ENCODE results near the gene LIME1.
"Not testable (repeated sequence)": the region's sequence is repeated elsewhere in the genome, so short reads cannot be mapped to it uniquely, and the experiment has no call there.

Gene LIME1

GRCh38 chr20:63773571-63774241 lies 37.2 kb downstream of the LIME1 start:
- H3K27ac ChIP-seq (ENCODE audit: low read length), result no peak overlapping the region
- H3K9me3 ChIP-seq (ENCODE audit: control insufficient read depth in 1 of 2, low read length in 2 of 2), result no peaks in the 10 kb centered on the region
- no peaks in the 10 kb centered on the region for H3K27me3 ChIP-seq (ENCODE audit: low read depth, low read length)
- no peak overlapping the region for H3K4me3 ChIP-seq (ENCODE audit: low read depth in 1 of 2, low read length in 2 of 2)
- peaks cover 0 to 8% of the 10 kb centered on the region in 2 donors for H3K36me3 ChIP-seq (ENCODE audit: control insufficient read depth in 1 of 2, insufficient read depth in 2 of 2, low read length in 2 of 2)
- peaks cover 0 to 8% of the 10 kb centered on the region in 2 donors for H3K4me1 ChIP-seq (ENCODE audit: control insufficient read depth in 1 of 2, insufficient read depth in 2 of 2, low read length in 2 of 2)

DNA sequence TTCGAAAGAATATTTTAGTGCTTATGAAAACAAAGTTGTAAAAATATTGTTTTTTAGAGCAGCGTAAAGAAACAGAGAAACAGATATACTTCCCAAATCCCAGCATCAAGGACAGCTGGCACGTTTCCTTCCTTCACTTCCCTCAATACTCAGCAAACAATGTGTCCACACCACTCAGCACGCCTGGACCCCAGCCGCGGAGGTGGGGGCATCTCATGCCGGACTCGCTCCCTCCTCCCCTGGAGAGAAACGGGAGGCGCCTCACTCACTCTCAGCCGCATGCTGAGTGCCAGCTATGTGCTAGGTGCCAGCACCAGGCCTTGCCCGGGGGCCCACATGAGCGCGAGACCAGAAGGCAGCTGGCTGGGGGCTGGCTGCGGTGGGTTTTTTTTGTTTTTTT lies 37.8 kb downstream of the LIME1 start:
- Histone ChIP-seq H3K9me3 (ENCODE audit: control insufficient read depth in 1 of 2, low read length in 2 of 2) (no peaks in the 10 kb centered on the region), H3K36me3 (ENCODE audit: control insufficient read depth in 1 of 2, insufficient read depth in 2 of 2, low read length in 2 of 2) (peaks cover 0 to 2% of the 10 kb centered on the region in 2 donors), H3K27me3 (ENCODE audit: low read depth, low read length) (no peaks in the 10 kb centered on the region), H3K4me3 (ENCODE audit: low read depth in 1 of 2, low read length in 2 of 2) (no peak overlapping the region), H3K27ac (ENCODE audit: low read length) (no peak overlapping the region), H3K4me1 (ENCODE audit: control insufficient read depth in 1 of 2, insufficient read depth in 2 of 2, low read length in 2 of 2) (peaks cover 0 to 8% of the 10 kb centered on the region in 2 donors)

DNA sequence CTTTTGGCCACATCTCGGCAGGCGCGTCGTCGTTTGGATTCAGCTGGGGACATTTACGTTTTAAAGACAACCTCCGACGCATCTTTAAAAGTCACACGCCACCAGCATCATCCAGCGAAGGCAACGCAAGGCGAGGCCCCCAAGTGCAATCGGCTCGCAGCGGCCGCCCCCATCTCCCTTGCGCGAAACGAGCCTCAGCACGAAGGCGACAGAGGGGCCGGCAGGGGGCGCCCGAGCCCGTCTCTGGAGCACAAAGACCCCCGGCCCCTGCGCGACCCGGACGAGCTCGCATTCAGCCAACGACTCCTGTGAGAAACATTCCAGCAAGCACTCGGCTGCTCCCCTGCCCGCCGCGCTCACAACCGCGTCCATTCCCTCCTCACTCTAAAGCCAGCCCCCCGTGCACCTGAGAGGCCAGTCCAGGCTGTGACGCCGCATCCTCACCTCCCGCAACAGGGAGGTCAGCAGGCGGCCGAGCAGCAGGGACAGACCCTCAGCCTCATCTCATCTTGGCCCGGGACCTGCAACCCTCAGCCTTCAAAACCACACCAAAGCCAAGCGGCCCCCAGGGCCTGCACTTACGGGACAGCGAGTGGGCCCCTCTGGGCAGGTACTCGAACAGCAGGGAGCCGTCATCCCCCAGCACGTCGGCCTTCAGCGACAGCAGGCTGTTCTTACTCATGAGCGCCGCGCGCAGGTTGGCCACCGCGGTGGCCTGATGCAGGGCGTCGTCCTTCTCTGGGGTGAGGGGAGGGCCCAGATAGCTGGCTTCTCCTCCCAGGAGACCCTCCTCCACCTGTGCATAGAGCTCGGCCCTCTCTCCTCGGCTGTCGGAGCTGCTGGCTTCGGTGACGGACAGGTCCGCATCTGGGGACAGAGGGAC lies 38.9 kb downstream of the LIME1 start:
- H3K4me1 ChIP-seq (ENCODE audit: control insufficient read depth in 1 of 2, insufficient read depth in 2 of 2, low read length in 2 of 2), result peaks cover 0 to 8% of the 10 kb centered on the region in 2 donors
- peak overlapping the region in 1 of 2 donors; percentile 21 for H3K4me3 ChIP-seq (ENCODE audit: low read depth in 1 of 2, low read length in 2 of 2)
- H3K36me3 ChIP-seq (ENCODE audit: control insufficient read depth in 1 of 2, insufficient read depth in 2 of 2, low read length in 2 of 2), result no peaks in the 10 kb centered on the region
- H3K9me3 ChIP-seq (ENCODE audit: control insufficient read depth in 1 of 2, low read length in 2 of 2), result no peaks in the 10 kb centered on the region
- H3K27ac ChIP-seq (ENCODE audit: low read length), result no peak overlapping the region
- no peaks in the 10 kb centered on the region for H3K27me3 ChIP-seq (ENCODE audit: low read depth, low read length)

- not testable (repeated sequence) for H3K4me3 ChIP-seq (ENCODE audit: low read depth in 1 of 2, low read length in 2 of 2)
Observed at GRCh38 chr20:63776875-63777274, 40.4 kb downstream of the LIME1 start.

GRCh38 chr20:63777614-63778013 lies 41.1 kb downstream of the LIME1 start:
- Histone ChIP-seq H3K4me1 (ENCODE audit: control insufficient read depth in 1 of 2, insufficient read depth in 2 of 2, low read length in 2 of 2) (peaks cover 0 to 9% of the 10 kb centered on the region in 2 donors), H3K36me3 (ENCODE audit: control insufficient read depth in 1 of 2, insufficient read depth in 2 of 2, low read length in 2 of 2) (no peaks in the 10 kb centered on the region), H3K27ac (ENCODE audit: low read length) (no peak overlapping the region), H3K4me3 (ENCODE audit: low read depth in 1 of 2, low read length in 2 of 2) (no peak overlapping the region), H3K27me3 (ENCODE audit: low read depth, low read length) (no peaks in the 10 kb centered on the region), H3K9me3 (ENCODE audit: control insufficient read depth in 1 of 2, low read length in 2 of 2) (no peaks in the 10 kb centered on the region)

More at GRCh38 chr20:63776875-63777274, 40.4 kb downstream of the LIME1 start:
- not testable (repeated sequence) for H3K27ac ChIP-seq (ENCODE audit: low read length); H3K27me3 ChIP-seq (ENCODE audit: low read depth, low read length); H3K36me3 ChIP-seq (ENCODE audit: control insufficient read depth in 1 of 2, insufficient read depth in 2 of 2, low read length in 2 of 2); H3K4me1 ChIP-seq (ENCODE audit: control insufficient read depth in 1 of 2, insufficient read depth in 2 of 2, low read length in 2 of 2); H3K9me3 ChIP-seq (ENCODE audit: control insufficient read depth in 1 of 2, low read length in 2 of 2)

DNA sequence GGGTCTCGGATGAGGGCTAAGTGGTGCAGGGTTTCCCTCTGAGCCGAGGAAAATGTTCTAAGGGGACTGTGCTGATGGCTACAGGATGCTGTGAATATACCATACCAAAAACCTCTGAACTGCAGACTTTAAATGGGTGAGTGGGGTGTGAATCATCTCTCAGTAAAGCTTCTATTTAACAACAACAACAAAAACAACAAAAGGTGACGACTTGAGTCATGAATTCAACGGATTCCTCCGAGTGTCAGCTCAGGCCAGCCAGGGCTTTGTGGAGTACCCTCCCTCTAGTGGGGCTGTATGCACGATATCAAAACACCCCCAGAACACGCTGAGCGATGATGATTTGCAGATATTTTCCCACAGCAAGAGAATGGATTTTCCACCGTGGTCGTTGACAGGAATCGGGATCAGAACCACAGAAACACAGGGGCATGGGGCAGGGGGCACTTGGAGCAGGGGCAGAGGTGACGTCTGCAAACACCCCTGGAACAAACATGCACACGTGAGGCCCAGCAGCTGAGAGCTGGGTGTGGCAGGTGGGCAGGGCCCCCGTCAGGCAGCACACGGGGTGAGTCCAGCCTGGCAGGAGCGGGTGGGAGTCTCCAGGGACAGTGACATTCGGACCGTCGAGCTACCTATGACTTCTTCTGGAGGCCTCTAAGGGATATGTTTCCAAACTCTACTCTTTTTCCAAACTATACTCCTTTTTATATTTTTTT lies 41.7 kb downstream of the LIME1 start:
- peaks cover 0 to 10% of the 10 kb centered on the region in 2 donors for H3K4me1 ChIP-seq (ENCODE audit: control insufficient read depth in 1 of 2, insufficient read depth in 2 of 2, low read length in 2 of 2)
- H3K36me3 ChIP-seq (ENCODE audit: control insufficient read depth in 1 of 2, insufficient read depth in 2 of 2, low read length in 2 of 2), result no peaks in the 10 kb centered on the region
- no peaks in the 10 kb centered on the region for H3K9me3 ChIP-seq (ENCODE audit: control insufficient read depth in 1 of 2, low read length in 2 of 2)
- H3K4me3 ChIP-seq (ENCODE audit: low read depth in 1 of 2, low read length in 2 of 2), result no peak overlapping the region
- no peaks in the 10 kb centered on the region for H3K27me3 ChIP-seq (ENCODE audit: low read depth, low read length)
- no peak overlapping the region for H3K27ac ChIP-seq (ENCODE audit: low read length)

DNA sequence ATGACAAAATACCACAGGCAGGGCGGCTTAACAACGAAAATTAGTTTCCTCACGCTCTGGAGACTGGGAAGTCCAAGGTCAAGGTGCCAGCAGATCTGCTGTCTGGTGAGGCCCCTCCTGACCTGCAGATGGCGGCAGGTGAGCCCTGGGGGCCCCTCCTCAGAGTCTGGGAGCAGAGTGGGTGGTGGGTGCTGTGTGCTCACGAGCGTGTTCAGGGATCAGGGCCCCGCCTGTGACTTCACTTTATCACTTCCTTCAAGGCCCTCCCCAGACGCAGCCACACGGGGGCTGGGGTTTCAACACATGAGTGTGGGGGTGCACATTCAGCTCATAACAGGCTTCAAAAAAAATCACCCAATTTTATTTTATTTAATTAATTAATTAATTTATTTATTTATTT lies 42.4 kb downstream of the LIME1 start:
- no peaks in the 10 kb centered on the region for H3K9me3 ChIP-seq (ENCODE audit: control insufficient read depth in 1 of 2, low read length in 2 of 2)
- H3K27ac ChIP-seq (ENCODE audit: low read length), result no peak overlapping the region
- H3K27me3 ChIP-seq (ENCODE audit: low read depth, low read length), result no peaks in the 10 kb centered on the region
- no peaks in the 10 kb centered on the region for H3K36me3 ChIP-seq (ENCODE audit: control insufficient read depth in 1 of 2, insufficient read depth in 2 of 2, low read length in 2 of 2)
- peaks cover 0 to 10% of the 10 kb centered on the region in 2 donors for H3K4me1 ChIP-seq (ENCODE audit: control insufficient read depth in 1 of 2, insufficient read depth in 2 of 2, low read length in 2 of 2)
- H3K4me3 ChIP-seq (ENCODE audit: low read depth in 1 of 2, low read length in 2 of 2), result no peak overlapping the region

DNA sequence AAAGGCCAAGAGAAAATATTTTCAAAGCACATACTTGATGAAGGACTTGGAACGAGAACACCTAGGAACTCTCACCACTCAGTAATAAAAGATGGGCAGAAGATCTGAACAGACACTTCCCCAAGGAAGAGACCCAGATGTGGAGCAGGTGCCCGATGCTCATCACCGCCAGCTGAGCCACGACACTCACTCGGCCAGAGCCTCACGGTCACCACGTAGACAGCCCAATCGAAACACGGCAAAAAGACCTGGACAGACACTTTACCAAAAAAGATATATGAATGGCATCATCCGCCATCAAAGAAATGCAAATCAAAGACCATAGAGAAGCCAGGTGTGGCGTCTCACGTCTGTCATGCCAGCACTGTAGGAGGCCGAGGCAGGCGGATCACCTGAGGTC lies 44.7 kb downstream of the LIME1 start:
- H3K4me1 ChIP-seq (ENCODE audit: control insufficient read depth in 1 of 2, insufficient read depth in 2 of 2, low read length in 2 of 2), result peaks cover 0 to 2% of the 10 kb centered on the region in 2 donors
- no peak overlapping the region for H3K27ac ChIP-seq (ENCODE audit: low read length)
- no peaks in the 10 kb centered on the region for H3K36me3 ChIP-seq (ENCODE audit: control insufficient read depth in 1 of 2, insufficient read depth in 2 of 2, low read length in 2 of 2)
- no peaks in the 10 kb centered on the region for H3K27me3 ChIP-seq (ENCODE audit: low read depth, low read length)
- H3K4me3 ChIP-seq (ENCODE audit: low read depth in 1 of 2, low read length in 2 of 2), result no peak overlapping the region
- H3K9me3 ChIP-seq (ENCODE audit: control insufficient read depth in 1 of 2, low read length in 2 of 2), result no peaks in the 10 kb centered on the region

DNA sequence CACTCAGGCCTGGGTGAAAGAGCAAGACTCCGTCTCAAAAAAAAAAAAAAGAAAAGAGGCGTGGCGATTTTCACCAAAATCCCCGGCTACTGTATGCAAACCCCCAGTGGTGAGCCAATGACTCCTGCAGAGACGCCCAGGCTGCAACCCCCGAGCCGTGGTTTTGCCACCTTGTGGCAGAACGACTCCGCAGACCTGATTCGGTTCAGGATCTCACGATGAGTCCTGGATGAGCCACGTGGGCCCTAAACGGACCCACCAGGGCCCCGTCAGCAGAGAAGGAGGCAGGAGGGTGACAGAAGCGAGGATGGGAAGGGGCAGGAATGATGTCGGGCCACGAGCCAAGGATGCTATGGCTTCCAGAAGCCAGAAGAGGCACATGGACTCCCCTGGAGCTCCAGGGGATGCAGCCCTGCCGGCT lies 45.6 kb downstream of the LIME1 start:
- H3K27me3 ChIP-seq (ENCODE audit: low read depth, low read length), result no peaks in the 10 kb centered on the region
- no peak overlapping the region for H3K27ac ChIP-seq (ENCODE audit: low read length)
- H3K36me3 ChIP-seq (ENCODE audit: control insufficient read depth in 1 of 2, insufficient read depth in 2 of 2, low read length in 2 of 2), result no peaks in the 10 kb centered on the region
- peaks cover 0 to 2% of the 10 kb centered on the region in 2 donors for H3K4me1 ChIP-seq (ENCODE audit: control insufficient read depth in 1 of 2, insufficient read depth in 2 of 2, low read length in 2 of 2)
- no peaks in the 10 kb centered on the region for H3K9me3 ChIP-seq (ENCODE audit: control insufficient read depth in 1 of 2, low read length in 2 of 2)
- H3K4me3 ChIP-seq (ENCODE audit: low read depth in 1 of 2, low read length in 2 of 2), result no peak overlapping the region

DNA sequence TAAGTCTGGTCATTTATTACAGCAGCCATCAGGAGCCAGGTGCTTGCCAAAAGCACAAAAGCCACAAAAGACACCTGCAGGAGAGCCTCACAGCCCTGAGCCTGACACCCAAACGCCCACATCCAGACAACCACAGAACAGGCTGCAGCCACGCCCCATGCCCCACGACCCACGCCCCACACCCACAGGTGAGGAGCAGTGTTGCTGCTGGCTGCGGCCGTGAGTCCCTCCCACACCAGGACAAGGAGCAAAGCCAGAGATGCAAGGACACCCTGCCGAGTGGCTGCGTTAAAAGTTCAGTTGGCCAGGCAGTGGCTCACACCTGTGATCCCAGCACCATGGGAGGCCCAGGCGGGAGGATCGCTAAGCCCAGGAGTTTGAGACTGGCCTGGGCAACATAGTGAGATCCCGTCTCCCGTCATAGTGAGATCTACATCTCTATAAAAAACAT lies 46.1 kb downstream of the LIME1 start:
- peaks cover 0 to 2% of the 10 kb centered on the region in 2 donors for H3K4me1 ChIP-seq (ENCODE audit: control insufficient read depth in 1 of 2, insufficient read depth in 2 of 2, low read length in 2 of 2)
- no peak overlapping the region for H3K27ac ChIP-seq (ENCODE audit: low read length)
- H3K4me3 ChIP-seq (ENCODE audit: low read depth in 1 of 2, low read length in 2 of 2), result no peak overlapping the region
- no peaks in the 10 kb centered on the region for H3K9me3 ChIP-seq (ENCODE audit: control insufficient read depth in 1 of 2, low read length in 2 of 2)
- no peaks in the 10 kb centered on the region for H3K36me3 ChIP-seq (ENCODE audit: control insufficient read depth in 1 of 2, insufficient read depth in 2 of 2, low read length in 2 of 2)
- H3K27me3 ChIP-seq (ENCODE audit: low read depth, low read length), result no peaks in the 10 kb centered on the region

- Histone ChIP-seq H3K36me3 (ENCODE audit: control insufficient read depth in 1 of 2, insufficient read depth in 2 of 2, low read length in 2 of 2) (no peaks in the 10 kb centered on the region), H3K27me3 (ENCODE audit: low read depth, low read length) (no peaks in the 10 kb centered on the region), H3K4me3 (ENCODE audit: low read depth in 1 of 2, low read length in 2 of 2) (no peak overlapping the region), H3K27ac (ENCODE audit: low read length) (no peak overlapping the region), H3K9me3 (ENCODE audit: control insufficient read depth in 1 of 2, low read length in 2 of 2) (no peaks in the 10 kb centered on the region), H3K4me1 (ENCODE audit: control insufficient read depth in 1 of 2, insufficient read depth in 2 of 2, low read length in 2 of 2) (peaks cover 0 to 2% of the 10 kb centered on the region in 2 donors)
Observed at GRCh38 chr20:63783970-63784369, 47.5 kb downstream of the LIME1 start.
